Panc1 (cell line): Measurements from ENCODE around the gene SCYL2. TPM values are rescaled to one million over a fixed set of nuclear protein-coding genes. Genes with fewer than 3 reads are reported as not detected.

Source experiments
- ATAC-seq: fragments of 200-7000 bp; cut with Tn5 transposase; 2 replicates; pipeline ENCODE4 v1.9.1; 2020; ENCODE audit warnings: mild to moderate bottlenecking, moderate library complexity
- BruUV-seq: library from RNA; stranded (reverse); fragments of 400-500 nt; replicated peaks from 2 replicates; lab custom pipeline; 2021; lab: Mats Ljungman, UMichigan
- CTCF ChIA-PET: fragments of 300-600 bp; sonication (Branson Sonifier 250); formaldehyde crosslinking; loops from one replicate; lab custom pipeline; 2022; ENCODE audit warnings: antibody characterized with exemption; lab: Charles Lee
- POLR2A ChIA-PET: fragments of 300-600 bp; sonication (Branson Sonifier 250); formaldehyde crosslinking; loops from one replicate; lab custom pipeline; 2022; ENCODE audit warnings: antibody characterized with exemption; lab: Charles Lee
- DNase-seq: peaks from one replicate; pipeline ENCODE4 v3.0.0-alpha.2; 2010; ENCODE audit warnings: low read depth, low spot score
- H3K27ac ChIP-seq: 2 replicates; pipeline ENCODE4 v1.5.1; 2011; ENCODE audit warnings: mild to moderate bottlenecking, low read length, inconsistent platforms
- H3K27me3 ChIP-seq: fragments of 200-500 bp; sonication (Bioruptor generic); 2 replicates; pipeline ENCODE4 v1.6.0; 2014; ENCODE audit warnings: low read length, inconsistent platforms; ENCODE audit not compliant: control insufficient read depth, insufficient read depth
- H3K36me3 ChIP-seq: fragments of 200-500 bp; sonication (Bioruptor generic); 2 replicates; pipeline ENCODE4 v1.5.1; 2014; ENCODE audit warnings: inconsistent platforms, mild to moderate bottlenecking, low read length, moderate library complexity; ENCODE audit not compliant: control insufficient read depth, insufficient read depth
- H3K4me1 ChIP-seq: 2 replicates; pipeline ENCODE4 v1.5.1; 2011; ENCODE audit warnings: inconsistent platforms, mild to moderate bottlenecking, low read length, moderate library complexity; ENCODE audit not compliant: control insufficient read depth, insufficient read depth
- H3K4me3 ChIP-seq, 2 experiments: 2 replicates each; pipeline ENCODE4 v1.5.1; 2011 to 2012; ENCODE audit warnings: low read depth in 2 of 2, low read length in 2 of 2, mild to moderate bottlenecking in 2 of 2, inconsistent platforms in 1 of 2, moderate library complexity in 1 of 2
- H3K9me3 ChIP-seq: fragments of 200-500 bp; sonication (Bioruptor generic); 2 replicates; pipeline ENCODE4 v1.5.1; 2014; ENCODE audit warnings: low read depth, mild to moderate bottlenecking, inconsistent platforms, low read length, moderate library complexity; ENCODE audit not compliant: control insufficient read depth, insufficient read depth
- POLR2AphosphoS5 ChIP-seq: IDR thresholded peaks from 2 replicates; pipeline ENCODE4 v1.6.1; 2012; ENCODE audit warnings: mild to moderate bottlenecking, low read depth, low read length, moderate library complexity
- SIN3A ChIP-seq: IDR thresholded peaks from 2 replicates; pipeline ENCODE4 v1.6.1; 2012; ENCODE audit warnings: low read depth, mild to moderate bottlenecking, low read length, moderate library complexity, borderline replicate concordance; ENCODE audit not compliant: insufficient read depth
- TCF7L2 ChIP-seq: IDR thresholded peaks from 2 replicates; pipeline ENCODE4 v1.6.1; 2011; ENCODE audit warnings: mild to moderate bottlenecking, low read depth, low read length, inconsistent platforms
- in situ Hi-C: cut with HindIII; loops from 2 replicates; pipeline ENCODE4 v1.10.0; 2016; ENCODE audit warnings: low sequenced_read_pairs, low pct_unique_long_range_greater_than_20kb
- intact Hi-C: fragments of 100-400 bp; cut with micrococcal nuclease; formaldehyde crosslinking; loops from one replicate; pipeline ENCODE4 v1.10.0; 2022; ENCODE audit not compliant: unreplicated experiment
- total RNA-seq: library from RNA; stranded (reverse); gene quantifications from one replicate; pipeline ENCODE4 v1.2.1, GENCODE V29; 2021; ENCODE audit not compliant: unreplicated experiment
- TF ChIP-seq, protein P1 (sequence below): fragments of 450-650 bp; IDR thresholded peaks from 2 replicates; pipeline ENCODE4 v1.5.1; 2017; ENCODE audit warnings: mild to moderate bottlenecking
- TF ChIP-seq, protein P2 (sequence below), 2 experiments: IDR thresholded peaks; 2 replicates each; pipeline ENCODE4 v1.6.1; 2011 to 2012; ENCODE audit warnings: low read depth in 2 of 2, control low read depth in 1 of 2, low read length in 1 of 2, mild to moderate bottlenecking in 1 of 2, moderate library complexity in 1 of 2; ENCODE audit not compliant: insufficient read depth in 1 of 2

SCYL2 gene
- total RNA-seq, 1 experiment from 2014 or later, result 45.3 TPM

DNA sequence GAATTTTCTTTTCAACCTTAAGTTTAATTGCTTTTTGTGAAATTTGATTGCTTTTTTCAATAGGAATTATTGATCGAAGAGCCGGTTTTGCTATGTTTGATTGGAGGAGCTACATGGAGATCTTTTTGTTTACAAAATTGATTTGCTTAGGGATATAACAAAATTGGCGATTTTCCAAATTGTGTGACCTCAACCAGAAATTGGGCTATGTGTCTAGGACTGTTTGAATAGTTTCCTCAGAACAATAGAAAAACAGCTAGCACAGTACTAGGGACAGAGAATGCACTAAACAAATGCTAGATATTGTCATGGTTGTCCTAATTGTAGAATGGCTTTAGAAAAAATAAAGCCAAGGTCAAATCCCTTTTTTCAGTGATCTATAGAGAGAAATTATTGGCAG is 92.3 kb downstream of the SCYL2 start:
- intact Hi-C loops (no loop called here), in situ Hi-C loops (no loop called here)
- Histone ChIP-seq H3K4me1 (no peaks in the 10 kb centered on the region), H3K9me3 (no peaks in the 10 kb centered on the region), H3K36me3 (no peaks in the 10 kb centered on the region), H3K27me3 (peaks cover 15% of the 10 kb centered on the region), H3K27ac (no peak overlapping the region), H3K4me3 (no peak overlapping the region)
- POLR2A ChIA-PET, result no interaction called here
- DNase-seq, result no peak
- no peak for ATAC-seq
- CTCF ChIA-PET, result no interaction called here
- TF ChIP-seq, protein P1, sequence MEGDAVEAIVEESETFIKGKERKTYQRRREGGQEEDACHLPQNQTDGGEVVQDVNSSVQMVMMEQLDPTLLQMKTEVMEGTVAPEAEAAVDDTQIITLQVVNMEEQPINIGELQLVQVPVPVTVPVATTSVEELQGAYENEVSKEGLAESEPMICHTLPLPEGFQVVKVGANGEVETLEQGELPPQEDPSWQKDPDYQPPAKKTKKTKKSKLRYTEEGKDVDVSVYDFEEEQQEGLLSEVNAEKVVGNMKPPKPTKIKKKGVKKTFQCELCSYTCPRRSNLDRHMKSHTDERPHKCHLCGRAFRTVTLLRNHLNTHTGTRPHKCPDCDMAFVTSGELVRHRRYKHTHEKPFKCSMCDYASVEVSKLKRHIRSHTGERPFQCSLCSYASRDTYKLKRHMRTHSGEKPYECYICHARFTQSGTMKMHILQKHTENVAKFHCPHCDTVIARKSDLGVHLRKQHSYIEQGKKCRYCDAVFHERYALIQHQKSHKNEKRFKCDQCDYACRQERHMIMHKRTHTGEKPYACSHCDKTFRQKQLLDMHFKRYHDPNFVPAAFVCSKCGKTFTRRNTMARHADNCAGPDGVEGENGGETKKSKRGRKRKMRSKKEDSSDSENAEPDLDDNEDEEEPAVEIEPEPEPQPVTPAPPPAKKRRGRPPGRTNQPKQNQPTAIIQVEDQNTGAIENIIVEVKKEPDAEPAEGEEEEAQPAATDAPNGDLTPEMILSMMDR, result no peak
- TF ChIP-seq POLR2AphosphoS5 (no peak), TCF7L2 (no peak), SIN3A (no peak)
- TF ChIP-seq, protein P2, sequence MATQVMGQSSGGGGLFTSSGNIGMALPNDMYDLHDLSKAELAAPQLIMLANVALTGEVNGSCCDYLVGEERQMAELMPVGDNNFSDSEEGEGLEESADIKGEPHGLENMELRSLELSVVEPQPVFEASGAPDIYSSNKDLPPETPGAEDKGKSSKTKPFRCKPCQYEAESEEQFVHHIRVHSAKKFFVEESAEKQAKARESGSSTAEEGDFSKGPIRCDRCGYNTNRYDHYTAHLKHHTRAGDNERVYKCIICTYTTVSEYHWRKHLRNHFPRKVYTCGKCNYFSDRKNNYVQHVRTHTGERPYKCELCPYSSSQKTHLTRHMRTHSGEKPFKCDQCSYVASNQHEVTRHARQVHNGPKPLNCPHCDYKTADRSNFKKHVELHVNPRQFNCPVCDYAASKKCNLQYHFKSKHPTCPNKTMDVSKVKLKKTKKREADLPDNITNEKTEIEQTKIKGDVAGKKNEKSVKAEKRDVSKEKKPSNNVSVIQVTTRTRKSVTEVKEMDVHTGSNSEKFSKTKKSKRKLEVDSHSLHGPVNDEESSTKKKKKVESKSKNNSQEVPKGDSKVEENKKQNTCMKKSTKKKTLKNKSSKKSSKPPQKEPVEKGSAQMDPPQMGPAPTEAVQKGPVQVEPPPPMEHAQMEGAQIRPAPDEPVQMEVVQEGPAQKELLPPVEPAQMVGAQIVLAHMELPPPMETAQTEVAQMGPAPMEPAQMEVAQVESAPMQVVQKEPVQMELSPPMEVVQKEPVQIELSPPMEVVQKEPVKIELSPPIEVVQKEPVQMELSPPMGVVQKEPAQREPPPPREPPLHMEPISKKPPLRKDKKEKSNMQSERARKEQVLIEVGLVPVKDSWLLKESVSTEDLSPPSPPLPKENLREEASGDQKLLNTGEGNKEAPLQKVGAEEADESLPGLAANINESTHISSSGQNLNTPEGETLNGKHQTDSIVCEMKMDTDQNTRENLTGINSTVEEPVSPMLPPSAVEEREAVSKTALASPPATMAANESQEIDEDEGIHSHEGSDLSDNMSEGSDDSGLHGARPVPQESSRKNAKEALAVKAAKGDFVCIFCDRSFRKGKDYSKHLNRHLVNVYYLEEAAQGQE (IDR thresholded peaks at IDR 0.05; ENCODE audit: insufficient read depth in 1 of 2, low read depth in 2 of 2, low read length in 1 of 2), result no peak
- BruUV-seq, result no TSS peak

DNA sequence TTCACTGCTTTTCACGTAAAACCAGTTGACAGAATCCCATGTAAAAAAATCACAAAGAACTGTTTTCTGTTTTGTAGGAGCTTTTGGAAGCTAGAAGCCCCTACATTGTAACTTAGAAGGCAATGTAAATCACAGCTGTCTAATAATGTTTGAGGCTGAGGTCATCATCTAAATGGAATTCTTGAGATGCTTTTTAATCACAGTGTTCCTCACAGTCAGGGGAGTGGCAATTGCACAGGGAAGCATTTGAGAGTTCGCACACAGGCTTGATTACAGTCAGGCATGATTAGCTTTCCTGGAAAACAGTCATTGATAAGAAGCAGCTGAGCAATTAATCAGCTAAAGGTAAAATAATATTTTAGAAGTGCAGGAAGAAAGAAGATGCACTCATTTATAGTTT is 92.8 kb downstream of the SCYL2 start:
- intact Hi-C loops, result no loop called here
- no TSS peak for BruUV-seq
- no peaks in the 10 kb centered on the region for H3K4me1 ChIP-seq
- ChIA-PET CTCF (no interaction called here), POLR2A (no interaction called here)
- H3K27ac ChIP-seq, result no peak overlapping the region
- DNase-seq (no peak), ATAC-seq (no peak)
- no peaks in the 10 kb centered on the region for H3K9me3 ChIP-seq
- no peak overlapping the region for H3K4me3 ChIP-seq
- TF ChIP-seq, protein P1, result no peak
- TF ChIP-seq SIN3A (no peak), TCF7L2 (no peak), POLR2AphosphoS5 (no peak)
- TF ChIP-seq, protein P2 (IDR thresholded peaks at IDR 0.05; ENCODE audit: insufficient read depth in 1 of 2, low read depth in 2 of 2, low read length in 1 of 2), result no peak
- H3K27me3 ChIP-seq, result peaks cover 15% of the 10 kb centered on the region
- H3K36me3 ChIP-seq, result no peaks in the 10 kb centered on the region
- in situ Hi-C loops, result no loop called here
